GM23338 (cell line): Measurements from ENCODE around the gene DAPL1.

Experiments
- CREB1 ChIP-seq: fragments of 250-450 bp; sonication (Bioruptor Pico); IDR thresholded peaks from 2 replicates; pipeline ENCODE4 v1.5.0; 2020; ENCODE audit warnings: low read depth, mild to moderate bottlenecking, moderate library complexity
- EZH2 ChIP-seq: fragments of 200-600 bp; sonication (generic); IDR thresholded peaks from one replicate; pipeline ENCODE4 v1.8.0; 2017; ENCODE audit warnings: antibody characterized with exemption, mild to moderate bottlenecking, low read depth; ENCODE audit not compliant: unreplicated experiment
- POLR2AphosphoS5 ChIP-seq: IDR thresholded peaks from 2 replicates; pipeline ENCODE4 v1.6.1; 2016; ENCODE audit warnings: antibody characterized with exemption, low read depth
- TF ChIP-seq, protein P1 (sequence below): IDR thresholded peaks from one replicate; pipeline ENCODE4 v1.6.1; 2018; ENCODE audit warnings: antibody characterized with exemption; ENCODE audit not compliant: unreplicated experiment
- TF ChIP-seq, protein P2 (sequence below), 2 experiments: fragments of 200-600 bp in 1 of 2; sonication (generic) in 1 of 2; conservative IDR thresholded peaks; 2 replicates each; pipeline versions ENCODE4 v1.5.1 to v1.6.1; 2016 to 2017; ENCODE audit warnings: antibody characterized with exemption in 2 of 2, low read depth in 2 of 2, mild to moderate bottlenecking in 2 of 2, moderate library complexity in 1 of 2

DNA sequence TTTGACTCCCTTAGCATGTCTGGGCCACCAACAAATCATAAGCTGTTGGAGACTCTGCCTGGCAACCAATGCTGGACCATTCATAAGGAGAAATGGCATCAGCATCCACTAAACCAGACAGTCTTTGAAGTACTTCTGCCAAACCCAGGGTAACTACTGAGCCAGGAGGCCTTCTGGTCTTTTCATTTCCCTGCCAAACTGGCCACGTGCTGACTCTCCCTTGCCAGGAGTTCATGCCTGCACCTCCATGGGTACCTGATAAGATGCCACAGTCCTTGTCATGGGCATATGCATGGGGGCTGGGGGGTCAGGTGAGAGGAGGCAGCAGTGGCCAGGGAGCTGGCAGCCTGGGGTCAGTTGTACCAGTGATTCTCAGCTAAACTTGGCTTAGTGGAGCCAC is 34.2 kb upstream of the DAPL1 start:
- TF ChIP-seq, protein P1, sequence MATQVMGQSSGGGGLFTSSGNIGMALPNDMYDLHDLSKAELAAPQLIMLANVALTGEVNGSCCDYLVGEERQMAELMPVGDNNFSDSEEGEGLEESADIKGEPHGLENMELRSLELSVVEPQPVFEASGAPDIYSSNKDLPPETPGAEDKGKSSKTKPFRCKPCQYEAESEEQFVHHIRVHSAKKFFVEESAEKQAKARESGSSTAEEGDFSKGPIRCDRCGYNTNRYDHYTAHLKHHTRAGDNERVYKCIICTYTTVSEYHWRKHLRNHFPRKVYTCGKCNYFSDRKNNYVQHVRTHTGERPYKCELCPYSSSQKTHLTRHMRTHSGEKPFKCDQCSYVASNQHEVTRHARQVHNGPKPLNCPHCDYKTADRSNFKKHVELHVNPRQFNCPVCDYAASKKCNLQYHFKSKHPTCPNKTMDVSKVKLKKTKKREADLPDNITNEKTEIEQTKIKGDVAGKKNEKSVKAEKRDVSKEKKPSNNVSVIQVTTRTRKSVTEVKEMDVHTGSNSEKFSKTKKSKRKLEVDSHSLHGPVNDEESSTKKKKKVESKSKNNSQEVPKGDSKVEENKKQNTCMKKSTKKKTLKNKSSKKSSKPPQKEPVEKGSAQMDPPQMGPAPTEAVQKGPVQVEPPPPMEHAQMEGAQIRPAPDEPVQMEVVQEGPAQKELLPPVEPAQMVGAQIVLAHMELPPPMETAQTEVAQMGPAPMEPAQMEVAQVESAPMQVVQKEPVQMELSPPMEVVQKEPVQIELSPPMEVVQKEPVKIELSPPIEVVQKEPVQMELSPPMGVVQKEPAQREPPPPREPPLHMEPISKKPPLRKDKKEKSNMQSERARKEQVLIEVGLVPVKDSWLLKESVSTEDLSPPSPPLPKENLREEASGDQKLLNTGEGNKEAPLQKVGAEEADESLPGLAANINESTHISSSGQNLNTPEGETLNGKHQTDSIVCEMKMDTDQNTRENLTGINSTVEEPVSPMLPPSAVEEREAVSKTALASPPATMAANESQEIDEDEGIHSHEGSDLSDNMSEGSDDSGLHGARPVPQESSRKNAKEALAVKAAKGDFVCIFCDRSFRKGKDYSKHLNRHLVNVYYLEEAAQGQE: no peak
- TF ChIP-seq, protein P2, sequence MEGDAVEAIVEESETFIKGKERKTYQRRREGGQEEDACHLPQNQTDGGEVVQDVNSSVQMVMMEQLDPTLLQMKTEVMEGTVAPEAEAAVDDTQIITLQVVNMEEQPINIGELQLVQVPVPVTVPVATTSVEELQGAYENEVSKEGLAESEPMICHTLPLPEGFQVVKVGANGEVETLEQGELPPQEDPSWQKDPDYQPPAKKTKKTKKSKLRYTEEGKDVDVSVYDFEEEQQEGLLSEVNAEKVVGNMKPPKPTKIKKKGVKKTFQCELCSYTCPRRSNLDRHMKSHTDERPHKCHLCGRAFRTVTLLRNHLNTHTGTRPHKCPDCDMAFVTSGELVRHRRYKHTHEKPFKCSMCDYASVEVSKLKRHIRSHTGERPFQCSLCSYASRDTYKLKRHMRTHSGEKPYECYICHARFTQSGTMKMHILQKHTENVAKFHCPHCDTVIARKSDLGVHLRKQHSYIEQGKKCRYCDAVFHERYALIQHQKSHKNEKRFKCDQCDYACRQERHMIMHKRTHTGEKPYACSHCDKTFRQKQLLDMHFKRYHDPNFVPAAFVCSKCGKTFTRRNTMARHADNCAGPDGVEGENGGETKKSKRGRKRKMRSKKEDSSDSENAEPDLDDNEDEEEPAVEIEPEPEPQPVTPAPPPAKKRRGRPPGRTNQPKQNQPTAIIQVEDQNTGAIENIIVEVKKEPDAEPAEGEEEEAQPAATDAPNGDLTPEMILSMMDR (conservative IDR thresholded peaks at IDR 0.05; ENCODE audit: low read depth in 2 of 2): no peak
- TF ChIP-seq POLR2AphosphoS5: no peak
- TF ChIP-seq CREB1 (CRISPR knock-in tag): no peak
- TF ChIP-seq EZH2: no peak
